GM12878 (cell line): ENCODE data around the gene EYS. TPM values are rescaled to one million over a fixed set of nuclear protein-coding genes. Genes with fewer than 3 reads are reported as not detected.

Experiments
- CBFB ChIP-seq: IDR thresholded peaks from 2 replicates; pipeline ENCODE4 v1.6.1; 2016; ENCODE audit warnings: antibody characterized with exemption, low read depth
- CEBPB ChIP-seq, 2 experiments: fragments of 150-350 bp in 1 of 2; IDR thresholded peaks; 2 replicates each; pipeline ENCODE4 v1.6.1; 2012 to 2014; ENCODE audit warnings: low read depth in 2 of 2, low read length in 2 of 2, borderline replicate concordance in 1 of 2, inconsistent platforms in 1 of 2
- DPF2 ChIP-seq: fragments of 450-650 bp; IDR thresholded peaks from 2 replicates; pipeline ENCODE4 v1.6.1; 2017; ENCODE audit warnings: mild to moderate bottlenecking
- ESRRA ChIP-seq: IDR thresholded peaks from 2 replicates; pipeline ENCODE4 v1.6.1; 2012; ENCODE audit warnings: mild to moderate bottlenecking, low read length, improper control_type of control experiment
- FOS ChIP-seq: IDR thresholded peaks from 3 replicates; pipeline ENCODE4 v1.6.1; 2011; ENCODE audit warnings: borderline replicate concordance; ENCODE audit not compliant: insufficient read length; ENCODE audit errors: extremely low read depth
- JUND ChIP-seq: IDR thresholded peaks from 2 replicates; pipeline ENCODE4 v1.6.1; 2012; ENCODE audit warnings: low read depth, mild to moderate bottlenecking, low read length, improper control_type of control experiment, moderate library complexity
- MYB ChIP-seq: fragments of 150-350 bp; IDR thresholded peaks from 2 replicates; pipeline ENCODE4 v1.6.1; 2014; ENCODE audit warnings: mild to moderate bottlenecking, low read depth, low read length, borderline replicate concordance
- NFXL1 ChIP-seq: fragments of 450-650 bp; IDR thresholded peaks from 2 replicates; pipeline ENCODE4 v1.6.1; 2017; ENCODE audit warnings: antibody characterized with exemption, mild to moderate bottlenecking, borderline replicate concordance
- RFX5 ChIP-seq: IDR thresholded peaks from 2 replicates; pipeline ENCODE4 v1.6.1; 2011; ENCODE audit warnings: low read depth, low read length, improper control_type of control experiment
- SPI1 ChIP-seq: IDR thresholded peaks from 2 replicates; pipeline ENCODE4 v1.6.1; 2011; ENCODE audit warnings: low read depth, mild to moderate bottlenecking, low read length, moderate library complexity, borderline replicate concordance; ENCODE audit not compliant: insufficient read depth
- SREBF1 ChIP-seq: IDR thresholded peaks from 2 replicates; pipeline ENCODE4 v1.6.1; 2012; ENCODE audit warnings: mild to moderate bottlenecking, low read length
- YY1 ChIP-seq: IDR thresholded peaks from 2 replicates; pipeline ENCODE4 v1.6.1; 2011; ENCODE audit warnings: low read depth, mild to moderate bottlenecking, low read length
- ZNF274 ChIP-seq: IDR thresholded peaks from one replicate; pipeline ENCODE4 v1.8.0; 2011; ENCODE audit not compliant: insufficient read length, insufficient read depth
- ZNF622 ChIP-seq: fragments of 450-650 bp; IDR thresholded peaks from 2 replicates; pipeline ENCODE4 v1.6.1; 2017; ENCODE audit warnings: mild to moderate bottlenecking, inconsistent platforms
- ZZZ3 ChIP-seq: IDR thresholded peaks from 2 replicates; pipeline ENCODE4 v1.6.1; 2011; ENCODE audit warnings: low read depth; ENCODE audit not compliant: control insufficient read depth, insufficient read length
- polyA plus RNA-seq, 11 experiments: library from polyadenylated mRNA; depleted of rRNA in 4 of 11; unstranded in 6 of 11; stranded (reverse) in 5 of 11; fragments of >200 nt; fragmentation: Nextera tagmentation in 4 of 11; fragmentation: Illumina TruSeq in 1 of 11; extraction: Ambion mirVana in 4 of 11; extraction: Trizol in 1 of 11; gene quantifications; 1 replicate in 1 of 11; 2 replicates in 10 of 11; pipeline versions ENCODE4 v1.2.1 to v1.2.3, GENCODE V29; 2011 to 2016; ENCODE audit warnings: inconsistent platforms in 2 of 11, missing spikeins in 2 of 11, low read depth in 1 of 11
- total RNA-seq, 4 experiments: library from RNA; depleted of rRNA in 3 of 4; stranded (reverse); fragments of >200 nt in 3 of 4; fragmentation: Illumina TruSeq in 1 of 4; extraction: Trizol in 1 of 4; gene quantifications; 2 replicates each; pipeline versions ENCODE4 v1.2.1 to v1.2.3, GENCODE V29; 2013 to 2021
- TF ChIP-seq, protein P1 (sequence below): IDR thresholded peaks from 2 replicates; pipeline ENCODE4 v1.6.1; 2011; ENCODE audit warnings: mild to moderate bottlenecking, low read depth, low read length, moderate library complexity; ENCODE audit not compliant: insufficient replicate concordance
- TF ChIP-seq, protein P2 (sequence below): IDR thresholded peaks from 2 replicates; pipeline ENCODE4 v1.6.1; 2012; ENCODE audit warnings: low read depth, low read length, improper control_type of control experiment
- TF ChIP-seq, protein P3 (sequence below): fragments of 450-650 bp; IDR thresholded peaks from 2 replicates; pipeline ENCODE4 v1.6.1; 2018; ENCODE audit warnings: borderline replicate concordance, mild to moderate bottlenecking; ENCODE audit not compliant: partially characterized antibody
- TF ChIP-seq, protein P4 (sequence below), 3 experiments: IDR thresholded peaks in 2 of 3; conservative IDR thresholded peaks in 1 of 3; 2 replicates each; pipeline ENCODE4 v1.5.1; 2011; ENCODE audit warnings: low read depth in 3 of 3, low read length in 3 of 3, mild to moderate bottlenecking in 3 of 3, control low read depth in 2 of 3, moderate library complexity in 2 of 3, inconsistent platforms in 1 of 3, mixed read lengths in 1 of 3; ENCODE audit not compliant: control insufficient read depth in 2 of 3, insufficient read depth in 1 of 3; ENCODE audit errors: extremely low read depth in 1 of 3
- TF ChIP-seq, protein P5 (sequence below): fragments of 150-350 bp; IDR thresholded peaks from 2 replicates; pipeline ENCODE4 v1.6.1; 2014; ENCODE audit warnings: mild to moderate bottlenecking, low read depth, low read length

The EYS gene
- total and polyA plus RNA-seq, 10 of the 15 experiments (the other 5 are each of a cell fraction or from before 2014, with no cell fraction given), result under 0.01 to 0.14 (median 0.02) TPM; not detected in 1

DNA sequence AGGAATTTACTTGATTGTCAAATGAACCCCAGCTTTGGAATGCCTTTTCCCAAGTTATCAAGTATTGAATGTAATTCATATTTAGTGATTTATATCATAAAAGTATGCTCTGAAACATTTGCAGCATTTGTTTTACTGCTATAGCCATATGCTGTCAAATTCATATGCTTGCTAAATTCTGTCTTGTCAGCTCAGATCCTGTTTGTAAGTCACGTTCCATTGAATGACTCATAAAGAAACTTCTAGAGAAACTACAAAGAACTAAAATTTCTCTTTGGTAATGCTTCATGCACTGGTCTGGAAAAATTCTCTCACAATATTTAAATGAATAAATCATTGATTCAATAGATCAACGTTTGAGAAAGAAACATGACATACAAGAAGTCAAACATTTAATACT lies 1625.6 kb downstream of the EYS start (continued):
- TF ChIP-seq, protein P1, sequence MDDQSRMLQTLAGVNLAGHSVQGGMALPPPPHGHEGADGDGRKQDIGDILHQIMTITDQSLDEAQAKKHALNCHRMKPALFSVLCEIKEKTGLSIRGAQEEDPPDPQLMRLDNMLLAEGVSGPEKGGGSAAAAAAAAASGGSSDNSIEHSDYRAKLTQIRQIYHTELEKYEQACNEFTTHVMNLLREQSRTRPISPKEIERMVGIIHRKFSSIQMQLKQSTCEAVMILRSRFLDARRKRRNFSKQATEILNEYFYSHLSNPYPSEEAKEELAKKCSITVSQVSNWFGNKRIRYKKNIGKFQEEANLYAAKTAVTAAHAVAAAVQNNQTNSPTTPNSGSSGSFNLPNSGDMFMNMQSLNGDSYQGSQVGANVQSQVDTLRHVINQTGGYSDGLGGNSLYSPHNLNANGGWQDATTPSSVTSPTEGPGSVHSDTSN, result no peak
- TF ChIP-seq JUND, result 0 out of 2 replicates have a peak, but pooled peaks have one; percentile 6
- TF ChIP-seq, protein P2, sequence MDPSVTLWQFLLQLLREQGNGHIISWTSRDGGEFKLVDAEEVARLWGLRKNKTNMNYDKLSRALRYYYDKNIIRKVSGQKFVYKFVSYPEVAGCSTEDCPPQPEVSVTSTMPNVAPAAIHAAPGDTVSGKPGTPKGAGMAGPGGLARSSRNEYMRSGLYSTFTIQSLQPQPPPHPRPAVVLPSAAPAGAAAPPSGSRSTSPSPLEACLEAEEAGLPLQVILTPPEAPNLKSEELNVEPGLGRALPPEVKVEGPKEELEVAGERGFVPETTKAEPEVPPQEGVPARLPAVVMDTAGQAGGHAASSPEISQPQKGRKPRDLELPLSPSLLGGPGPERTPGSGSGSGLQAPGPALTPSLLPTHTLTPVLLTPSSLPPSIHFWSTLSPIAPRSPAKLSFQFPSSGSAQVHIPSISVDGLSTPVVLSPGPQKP, result no peak
- TF ChIP-seq FOS, result no peak
- TF ChIP-seq RFX5, result no peak
- TF ChIP-seq, protein P3, sequence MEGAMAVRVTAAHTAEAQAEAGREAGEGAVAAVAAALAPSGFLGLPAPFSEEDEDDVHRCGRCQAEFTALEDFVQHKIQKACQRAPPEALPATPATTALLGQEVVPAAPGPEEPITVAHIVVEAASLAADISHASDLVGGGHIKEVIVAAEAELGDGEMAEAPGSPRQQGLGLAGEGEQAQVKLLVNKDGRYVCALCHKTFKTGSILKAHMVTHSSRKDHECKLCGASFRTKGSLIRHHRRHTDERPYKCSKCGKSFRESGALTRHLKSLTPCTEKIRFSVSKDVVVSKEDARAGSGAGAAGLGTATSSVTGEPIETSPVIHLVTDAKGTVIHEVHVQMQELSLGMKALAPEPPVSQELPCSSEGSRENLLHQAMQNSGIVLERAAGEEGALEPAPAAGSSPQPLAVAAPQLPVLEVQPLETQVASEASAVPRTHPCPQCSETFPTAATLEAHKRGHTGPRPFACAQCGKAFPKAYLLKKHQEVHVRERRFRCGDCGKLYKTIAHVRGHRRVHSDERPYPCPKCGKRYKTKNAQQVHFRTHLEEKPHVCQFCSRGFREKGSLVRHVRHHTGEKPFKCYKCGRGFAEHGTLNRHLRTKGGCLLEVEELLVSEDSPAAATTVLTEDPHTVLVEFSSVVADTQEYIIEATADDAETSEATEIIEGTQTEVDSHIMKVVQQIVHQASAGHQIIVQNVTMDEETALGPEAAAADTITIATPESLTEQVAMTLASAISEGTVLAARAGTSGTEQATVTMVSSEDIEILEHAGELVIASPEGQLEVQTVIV, result no peak
- no peak for TF ChIP-seq CEBPB (IDR thresholded peaks at IDR 0.05; ENCODE audit: borderline replicate concordance in 1 of 2, low read depth in 2 of 2, low read length in 2 of 2)
- TF ChIP-seq NFXL1, result no peak
- no peak for TF ChIP-seq MYB
- no peak for TF ChIP-seq SREBF1
- TF ChIP-seq SPI1, result no peak
- TF ChIP-seq ZNF274, result no peak
- TF ChIP-seq, protein P4, sequence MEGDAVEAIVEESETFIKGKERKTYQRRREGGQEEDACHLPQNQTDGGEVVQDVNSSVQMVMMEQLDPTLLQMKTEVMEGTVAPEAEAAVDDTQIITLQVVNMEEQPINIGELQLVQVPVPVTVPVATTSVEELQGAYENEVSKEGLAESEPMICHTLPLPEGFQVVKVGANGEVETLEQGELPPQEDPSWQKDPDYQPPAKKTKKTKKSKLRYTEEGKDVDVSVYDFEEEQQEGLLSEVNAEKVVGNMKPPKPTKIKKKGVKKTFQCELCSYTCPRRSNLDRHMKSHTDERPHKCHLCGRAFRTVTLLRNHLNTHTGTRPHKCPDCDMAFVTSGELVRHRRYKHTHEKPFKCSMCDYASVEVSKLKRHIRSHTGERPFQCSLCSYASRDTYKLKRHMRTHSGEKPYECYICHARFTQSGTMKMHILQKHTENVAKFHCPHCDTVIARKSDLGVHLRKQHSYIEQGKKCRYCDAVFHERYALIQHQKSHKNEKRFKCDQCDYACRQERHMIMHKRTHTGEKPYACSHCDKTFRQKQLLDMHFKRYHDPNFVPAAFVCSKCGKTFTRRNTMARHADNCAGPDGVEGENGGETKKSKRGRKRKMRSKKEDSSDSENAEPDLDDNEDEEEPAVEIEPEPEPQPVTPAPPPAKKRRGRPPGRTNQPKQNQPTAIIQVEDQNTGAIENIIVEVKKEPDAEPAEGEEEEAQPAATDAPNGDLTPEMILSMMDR (IDR thresholded peaks at IDR 0.05 in 2 of 3, conservative IDR thresholded peaks at IDR 0.05 in 1 of 3; ENCODE audit: control insufficient read depth in 2 of 3, extremely low read depth in 1 of 3, insufficient read depth in 1 of 3, low read depth in 3 of 3, low read length in 3 of 3), result no peak
- no peak for TF ChIP-seq ESRRA
- TF ChIP-seq CBFB, result no peak
- TF ChIP-seq ZNF622, result no peak
- no peak for TF ChIP-seq YY1
- TF ChIP-seq DPF2, result no peak
- TF ChIP-seq, protein P5, sequence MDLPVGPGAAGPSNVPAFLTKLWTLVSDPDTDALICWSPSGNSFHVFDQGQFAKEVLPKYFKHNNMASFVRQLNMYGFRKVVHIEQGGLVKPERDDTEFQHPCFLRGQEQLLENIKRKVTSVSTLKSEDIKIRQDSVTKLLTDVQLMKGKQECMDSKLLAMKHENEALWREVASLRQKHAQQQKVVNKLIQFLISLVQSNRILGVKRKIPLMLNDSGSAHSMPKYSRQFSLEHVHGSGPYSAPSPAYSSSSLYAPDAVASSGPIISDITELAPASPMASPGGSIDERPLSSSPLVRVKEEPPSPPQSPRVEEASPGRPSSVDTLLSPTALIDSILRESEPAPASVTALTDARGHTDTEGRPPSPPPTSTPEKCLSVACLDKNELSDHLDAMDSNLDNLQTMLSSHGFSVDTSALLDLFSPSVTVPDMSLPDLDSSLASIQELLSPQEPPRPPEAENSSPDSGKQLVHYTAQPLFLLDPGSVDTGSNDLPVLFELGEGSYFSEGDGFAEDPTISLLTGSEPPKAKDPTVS, result peak; percentile 63; the same call in 1 of the 2 replicates
- no peak for TF ChIP-seq ZZZ3
